Epidermal melanocyte (primary cell): ENCODE data around the gene CCT8L2.
"Not testable (repeated sequence)": the region's sequence is repeated elsewhere in the genome, so short reads cannot be mapped to it uniquely, and the experiment has no call there.

Experiments used
- DNase-seq: peaks from one replicate; pipeline ENCODE4 v3.0.0; 2011; ENCODE audit warnings: low spot score; ENCODE audit not compliant: insufficient read length

Gene CCT8L2

DNA sequence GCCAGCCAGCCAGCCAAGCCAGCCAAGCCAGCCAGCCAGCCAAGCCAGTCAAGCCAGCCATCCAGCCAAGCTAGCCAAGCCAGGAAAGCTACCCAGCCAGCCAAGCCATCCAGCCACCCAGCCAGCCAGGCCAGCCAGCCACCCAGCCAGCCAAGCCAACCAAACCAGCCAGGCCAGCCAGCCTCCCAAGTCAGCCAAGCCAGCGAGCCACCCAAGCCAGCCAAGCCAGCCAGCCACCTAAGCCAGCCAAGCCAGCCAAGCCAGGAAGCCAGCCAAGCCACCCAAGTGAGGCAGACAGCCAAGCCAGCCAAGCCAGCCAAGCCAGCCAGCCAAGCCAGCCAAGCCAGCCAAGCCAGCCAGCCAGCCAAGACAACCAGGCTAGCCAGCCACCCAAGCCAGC, 32.6 kb downstream of the CCT8L2 start:
- DNase-seq: not testable (repeated sequence)

GRCh38 chr22:16559056-16559955, 33.3 kb downstream of the CCT8L2 start:
- no peak for DNase-seq

DNA sequence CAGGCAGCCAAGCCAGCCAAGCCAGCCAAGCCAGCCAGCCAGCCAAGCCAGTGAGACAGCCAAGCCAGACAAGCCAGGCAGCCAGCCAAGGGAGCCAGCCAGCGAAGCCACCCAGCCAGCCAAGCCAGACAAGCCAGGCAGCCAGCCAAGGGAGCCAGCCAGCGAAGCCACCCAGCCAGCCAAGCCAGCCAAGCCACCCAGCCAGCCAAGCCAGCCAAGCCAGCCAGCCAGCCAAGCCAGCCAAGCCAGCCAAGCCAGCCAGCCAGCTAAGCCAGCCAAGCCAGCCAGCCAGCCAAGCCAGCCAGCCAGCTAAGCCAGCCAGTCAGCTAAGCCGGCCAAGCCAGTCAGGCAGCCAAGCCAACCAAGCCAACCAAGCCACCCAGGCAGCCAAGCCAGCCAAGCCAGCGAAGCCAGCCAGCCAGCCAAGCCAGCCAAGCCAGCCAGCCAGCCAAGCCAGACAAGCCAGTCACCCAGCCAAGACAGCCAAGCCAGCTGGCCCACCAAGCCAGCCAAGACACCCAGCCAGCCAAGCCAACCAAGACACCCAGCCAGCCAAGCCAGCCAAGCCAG, 34.1 kb downstream of the CCT8L2 start:
- DNase-seq: not testable (repeated sequence)

DNA sequence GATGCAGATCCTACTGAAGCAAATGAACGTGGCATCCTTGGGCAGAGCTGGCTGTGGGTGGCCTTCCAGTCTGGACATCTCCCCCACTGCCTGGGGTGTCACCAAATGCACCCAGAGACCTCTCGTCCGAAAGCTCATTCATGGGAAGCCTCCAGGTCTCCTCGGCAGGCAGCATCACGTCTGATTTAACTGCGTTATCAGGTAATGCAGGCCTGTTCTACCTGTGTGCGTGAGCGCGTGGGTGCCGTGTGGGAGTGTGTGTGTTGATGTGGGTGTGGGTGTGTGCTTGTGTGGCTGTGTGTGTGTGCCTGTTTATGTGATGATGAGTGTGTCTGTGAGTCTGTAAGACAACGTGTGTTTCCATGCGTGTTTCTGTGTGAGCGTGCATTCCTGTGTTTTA, 35.1 kb downstream of the CCT8L2 start:
- not testable (repeated sequence) for DNase-seq

DNA sequence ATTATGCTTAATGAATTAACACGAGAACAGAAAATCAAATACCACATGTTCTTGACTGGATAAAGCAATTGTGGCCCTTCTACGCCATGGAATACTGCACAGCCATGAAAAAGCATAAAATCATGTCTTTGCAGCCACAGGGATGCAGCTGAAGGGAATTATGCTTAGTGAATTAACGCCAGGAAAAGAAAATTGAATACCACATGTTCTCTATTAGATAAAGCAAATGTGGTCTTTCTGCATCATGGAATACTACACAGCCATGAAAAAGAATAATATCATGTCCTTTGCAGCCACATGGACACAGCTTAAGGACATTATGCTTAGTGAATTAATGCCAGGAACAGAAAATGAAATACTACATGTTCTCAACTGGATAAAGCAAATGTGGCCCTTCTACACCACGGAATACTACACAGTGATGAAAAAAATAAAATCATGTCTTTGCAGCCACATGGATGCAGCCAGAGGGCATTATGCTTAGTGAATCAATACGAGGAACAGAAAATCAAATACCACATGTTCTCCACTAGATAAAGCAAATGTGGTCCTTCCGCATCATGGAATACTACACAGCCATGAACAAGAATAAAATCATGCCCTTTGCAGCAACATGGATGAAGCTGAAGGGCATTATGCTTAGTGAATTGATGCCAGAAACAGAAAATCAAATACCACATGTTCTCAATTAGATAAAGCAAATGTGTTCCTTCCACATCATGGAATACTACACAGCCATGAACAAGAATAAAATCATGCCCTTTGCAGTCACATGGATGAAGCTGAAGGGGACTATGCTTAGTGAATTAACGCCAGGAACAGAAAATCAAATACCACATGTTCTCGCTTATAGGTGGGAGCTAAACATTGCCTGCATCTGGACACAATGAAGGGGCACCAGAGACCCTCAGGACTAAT, 37.3 kb downstream of the CCT8L2 start:
- DNase-seq: not testable (repeated sequence)

DNA sequence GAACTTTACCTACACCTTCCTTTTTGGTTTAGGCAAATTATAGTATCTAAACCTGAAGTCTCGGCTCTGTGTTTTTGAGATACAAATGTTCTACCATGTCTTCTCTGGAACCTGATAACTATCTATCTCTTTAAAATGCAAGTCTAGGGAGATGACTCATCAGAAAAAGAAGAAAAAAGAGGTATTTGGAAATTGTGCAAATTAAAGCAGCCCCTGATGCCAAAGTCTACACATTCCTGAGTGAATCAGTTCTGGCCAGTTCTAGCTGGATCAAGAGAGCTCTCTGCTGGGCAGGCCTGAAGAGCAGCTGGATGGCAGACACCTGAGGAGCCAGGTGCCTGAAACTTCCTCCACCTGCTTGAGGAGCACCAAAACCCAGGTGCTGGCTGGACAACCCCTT, 49.3 kb downstream of the CCT8L2 start:
- DNase-seq: not testable (repeated sequence)
